ENCODE data around the gene SDC3.
A peak's percentile ranks its signal among the peaks of the same experiment; 100 is the strongest.

The SDC3 gene

GRCh38 chr1:30928171-30928570 lies 19.6 kb upstream of the SDC3 start:
- DNase-seq = no peak

- no peak for DNase-seq
These were observed 18.9 kb upstream of the SDC3 start for GRCh38 chr1:30927448-30927847.

- DNase-seq = no peak
These were observed 15.0 kb upstream of the SDC3 start for GRCh38 chr1:30923597-30923996.

- DNase-seq = no peak
These were observed 12.3 kb upstream of the SDC3 start for GRCh38 chr1:30920827-30921226.

- no peak for DNase-seq
These were observed 10.7 kb upstream of the SDC3 start for GRCh38 chr1:30919025-30919881.

- DNase-seq = no peak
These were observed 7.7 kb upstream of the SDC3 start for GRCh38 chr1:30916296-30916695.

- DNase-seq = no peak
These were observed 7.1 kb upstream of the SDC3 start for GRCh38 chr1:30915491-30916230.

- no peak for DNase-seq
These were observed 6.4 kb upstream of the SDC3 start for GRCh38 chr1:30914931-30915330.

GRCh38 chr1:30914587-30914922 lies 6.0 kb upstream of the SDC3 start:
- DNase-seq = no peak

- DNase-seq = no peak
These were observed 4.5 kb upstream of the SDC3 start for GRCh38 chr1:30912913-30913652.

- no peak for DNase-seq
These were observed 3.7 kb upstream of the SDC3 start for GRCh38 chr1:30912224-30912623.

GRCh38 chr1:30911059-30911954 lies 2.7 kb upstream of the SDC3 start:
- DNase-seq = peak; percentile 71

- DNase-seq = no peak
These were observed 959 bp upstream of the SDC3 start for GRCh38 chr1:30909365-30910068.

- no peak for DNase-seq
These were observed 252 bp downstream of the SDC3 start for GRCh38 chr1:30908316-30908695.

GRCh38 chr1:30907481-30908315 lies 860 bp downstream of the SDC3 start:
- DNase-seq = no peak

- no peak for DNase-seq
These were observed 1.7 kb downstream of the SDC3 start for GRCh38 chr1:30906631-30907441.

- DNase-seq = no peak
These were observed 2.5 kb downstream of the SDC3 start for GRCh38 chr1:30905916-30906620.

- no peak for DNase-seq
These were observed 3.2 kb downstream of the SDC3 start for GRCh38 chr1:30905403-30905802.

- DNase-seq = no peak
These were observed 3.6 kb downstream of the SDC3 start for GRCh38 chr1:30904962-30905335.

All from NCI-H1105 (cell line).